H4 (cell line): ENCODE results near the gene TADA1. TPM values are rescaled to one million over a fixed set of nuclear protein-coding genes. Genes with fewer than 3 reads are reported as not detected.
A peak's percentile ranks its signal among the peaks of the same experiment; 100 is the strongest.
"Not testable (repeated sequence)": the region's sequence is repeated elsewhere in the genome, so short reads cannot be mapped to it uniquely, and the experiment has no call there.

Source experiments
- DNase-seq: peaks from one replicate; pipeline ENCODE4 v3.0.0-alpha.2; 2015; ENCODE audit warnings: low spot score
- total RNA-seq: library from RNA; depleted of rRNA; stranded (reverse); fragments of >200 nt; shearing (Covaris generic); gene quantifications from 2 replicates; pipeline ENCODE4 v1.2.3, GENCODE V29; 2014; rRNA removed

Gene TADA1
- total RNA-seq, 1 experiment from 2014 or later, result 20.9 TPM

- no peak for DNase-seq
Observed at GRCh38 chr1:166843769-166844596, 32.1 kb downstream of the TADA1 start.

- DNase-seq, result no peak
Observed at GRCh38 chr1:166843322-166843721, 32.7 kb downstream of the TADA1 start.

DNA sequence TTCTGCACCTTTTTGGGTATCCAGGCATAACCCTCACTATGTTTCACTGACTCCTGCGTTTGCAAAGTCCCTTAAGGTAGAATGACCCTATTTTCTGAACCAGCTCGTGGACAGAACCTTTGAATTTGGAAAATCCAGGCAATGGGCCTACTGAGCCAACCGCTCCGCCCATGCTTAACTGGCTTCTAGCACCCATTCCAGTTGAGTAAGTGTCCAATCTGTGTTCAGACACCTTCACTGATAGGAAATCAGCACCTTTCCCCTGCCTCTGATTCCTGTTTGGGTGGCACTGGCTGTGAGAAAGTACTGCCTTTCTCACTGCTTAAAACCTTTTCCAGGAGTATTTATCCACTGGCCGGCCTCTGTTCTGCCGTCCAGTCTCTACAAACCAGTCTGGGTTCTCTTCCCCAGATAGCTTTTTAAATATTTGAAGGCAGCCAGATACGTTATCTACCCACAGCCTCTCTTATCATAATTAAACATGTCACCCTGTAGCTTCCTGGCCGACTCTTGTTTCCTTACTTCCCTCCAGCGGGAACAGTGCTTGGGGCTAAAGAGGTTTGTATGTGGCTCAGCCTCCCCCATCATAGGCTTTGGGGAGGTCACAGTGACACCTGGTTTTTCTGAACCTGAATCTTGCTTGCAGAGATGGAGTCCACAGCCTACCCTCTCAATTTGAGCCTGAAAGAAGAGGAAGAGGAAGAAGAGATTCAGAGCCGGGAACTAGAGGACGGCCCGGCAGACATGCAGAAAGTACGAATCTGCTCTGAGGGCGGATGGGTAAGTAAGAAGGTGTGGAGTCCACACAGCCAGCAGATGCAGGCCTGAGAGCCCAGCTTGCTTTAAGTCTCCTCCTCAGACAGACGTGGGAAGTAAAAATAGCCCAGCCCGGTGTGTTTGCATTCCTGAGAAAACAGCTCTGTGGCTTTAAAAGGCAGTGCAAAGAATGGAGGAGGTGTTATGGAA is 35.5 kb downstream of the TADA1 start:
- DNase-seq, result no peak

GRCh38 chr1:166839600-166840308 is 36.3 kb downstream of the TADA1 start:
- DNase-seq, result peak; percentile 24

GRCh38 chr1:166838766-166839599 is 37.1 kb downstream of the TADA1 start, which contains the start of gene POGK:
Gene POGK (plus strand): TSS chr1:166839475. CDS start chr1:166840957, 1,482 bp downstream.
- DNase-seq, result peak; percentile 86

- no peak for DNase-seq
Observed at GRCh38 chr1:166836733-166837132, 39.3 kb downstream of the TADA1 start.

- DNase-seq, result not testable (repeated sequence)
Observed at GRCh38 chr1:166829762-166830161, 46.3 kb downstream of the TADA1 start.

- no peak for DNase-seq
Observed at GRCh38 chr1:166827426-166827825, 48.6 kb downstream of the TADA1 start.

GRCh38 chr1:166822385-166822784 is 53.7 kb downstream of the TADA1 start:
- DNase-seq, result no peak

GRCh38 chr1:166819974-166820373 is 56.1 kb downstream of the TADA1 start:
- no peak for DNase-seq

DNA sequence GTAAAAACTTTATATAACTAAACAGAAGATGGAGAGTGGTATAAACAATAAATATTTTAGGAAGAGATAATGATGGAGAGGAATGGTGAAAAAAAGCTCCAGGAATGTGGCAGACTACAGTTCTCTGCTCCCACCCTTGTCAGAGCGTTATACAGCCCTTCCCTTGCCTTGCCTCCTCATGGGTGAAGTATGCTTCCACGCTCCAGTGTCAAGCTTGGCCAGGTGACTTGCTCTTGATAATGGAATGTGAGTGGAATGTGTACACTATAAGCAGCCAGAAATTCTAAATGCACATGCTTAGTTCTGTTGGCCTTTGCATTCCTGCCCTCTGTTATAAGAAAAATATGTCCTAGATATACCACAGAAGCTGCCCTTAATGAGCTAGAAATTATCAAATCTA is 61.5 kb downstream of the TADA1 start:
- DNase-seq, result no peak

- no peak for DNase-seq
Observed at GRCh38 chr1:166813508-166814223, 62.4 kb downstream of the TADA1 start.

DNA sequence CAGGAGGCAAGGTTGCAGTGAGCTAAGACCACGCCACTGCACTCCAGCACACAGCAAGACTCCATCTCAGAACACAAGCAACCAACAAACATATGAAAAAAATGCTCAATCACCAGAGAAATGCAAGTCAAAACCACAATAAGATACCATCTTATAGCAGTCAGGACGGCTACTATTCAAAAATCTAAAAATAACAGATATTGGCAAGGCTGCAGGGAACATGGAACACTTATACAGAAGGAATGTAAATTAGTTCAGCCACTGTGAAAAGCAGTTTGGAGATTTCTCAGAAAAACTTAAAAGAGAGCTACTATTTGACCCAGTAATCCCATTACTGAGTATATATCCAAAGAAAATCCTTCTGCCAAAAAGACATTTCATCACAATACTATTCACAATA is 64.4 kb downstream of the TADA1 start:
- DNase-seq, result no peak

DNA sequence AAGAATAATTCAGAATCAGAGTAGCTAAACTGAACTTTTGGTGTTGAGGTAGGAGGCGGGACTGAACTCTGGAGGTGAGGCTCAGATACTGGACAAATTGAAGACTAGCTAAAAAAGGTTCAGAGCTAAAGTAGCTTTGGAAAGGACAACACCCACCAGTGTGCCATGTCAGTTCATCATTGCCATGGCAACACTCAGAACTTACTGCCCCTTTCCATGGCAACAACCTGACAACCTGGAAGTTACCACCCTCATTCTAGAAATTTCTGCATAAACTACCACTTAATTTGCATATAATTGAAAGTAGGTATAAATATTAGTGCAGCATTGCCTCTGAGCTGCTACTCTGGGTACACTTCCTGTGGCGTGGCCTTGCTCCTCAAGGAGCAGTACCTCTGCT is 67.1 kb downstream of the TADA1 start:
- DNase-seq, result no peak

Other genes with a start within 250 kb of the TADA1 start
- gene POGK, start 36.8 kb downstream of the TADA1 start, total RNA-seq, result 22.2 and 29.9 TPM in 2 replicates
- gene ILDR2, start 99.3 kb upstream of the TADA1 start, total RNA-seq, result 5.9 and 7.0 TPM in 2 replicates
- gene MAEL, start 113.0 kb upstream of the TADA1 start, total RNA-seq, result not detected in 2 replicates
- gene GPA33, start 214.1 kb upstream of the TADA1 start, total RNA-seq, result not detected in 2 replicates
- 0.04 TPM in 1 of 2 replicates, not detected in the other for gene STYXL2, start 217.8 kb upstream of the TADA1 start, total RNA-seq